ENCODE results near the gene DYNLT4.

DNA sequence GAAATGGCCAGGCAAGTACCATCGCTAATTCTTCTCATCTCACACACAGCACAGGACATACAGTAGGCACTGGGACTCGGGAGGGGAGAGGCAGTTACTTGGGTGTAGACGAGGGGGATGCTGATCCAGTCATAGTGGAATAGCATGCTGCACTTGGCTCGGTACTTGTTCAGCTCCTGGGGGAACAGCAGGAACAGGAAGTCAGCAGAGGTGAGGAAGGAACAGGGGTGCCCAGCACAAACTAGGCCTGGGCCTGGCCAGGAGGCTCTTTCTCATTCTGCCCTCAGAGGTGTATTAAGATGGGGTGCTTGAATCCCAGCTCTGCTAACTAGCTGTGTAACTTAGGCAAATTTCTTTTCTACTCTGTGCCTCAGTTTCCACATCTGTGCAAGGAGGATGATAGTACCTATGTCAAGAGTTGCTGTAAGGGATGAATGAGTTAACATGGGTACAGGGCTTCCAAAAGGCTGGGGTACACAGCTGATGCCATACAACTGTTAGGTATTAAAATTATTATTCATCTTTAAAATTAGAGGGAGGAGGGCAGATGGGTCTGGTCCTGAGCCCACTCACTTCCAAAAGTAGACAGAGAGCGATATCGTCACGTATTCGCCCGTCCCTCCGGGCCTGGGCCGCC, 21.5 kb downstream of the DYNLT4 start:
- TF ChIP-seq, protein P1, sequence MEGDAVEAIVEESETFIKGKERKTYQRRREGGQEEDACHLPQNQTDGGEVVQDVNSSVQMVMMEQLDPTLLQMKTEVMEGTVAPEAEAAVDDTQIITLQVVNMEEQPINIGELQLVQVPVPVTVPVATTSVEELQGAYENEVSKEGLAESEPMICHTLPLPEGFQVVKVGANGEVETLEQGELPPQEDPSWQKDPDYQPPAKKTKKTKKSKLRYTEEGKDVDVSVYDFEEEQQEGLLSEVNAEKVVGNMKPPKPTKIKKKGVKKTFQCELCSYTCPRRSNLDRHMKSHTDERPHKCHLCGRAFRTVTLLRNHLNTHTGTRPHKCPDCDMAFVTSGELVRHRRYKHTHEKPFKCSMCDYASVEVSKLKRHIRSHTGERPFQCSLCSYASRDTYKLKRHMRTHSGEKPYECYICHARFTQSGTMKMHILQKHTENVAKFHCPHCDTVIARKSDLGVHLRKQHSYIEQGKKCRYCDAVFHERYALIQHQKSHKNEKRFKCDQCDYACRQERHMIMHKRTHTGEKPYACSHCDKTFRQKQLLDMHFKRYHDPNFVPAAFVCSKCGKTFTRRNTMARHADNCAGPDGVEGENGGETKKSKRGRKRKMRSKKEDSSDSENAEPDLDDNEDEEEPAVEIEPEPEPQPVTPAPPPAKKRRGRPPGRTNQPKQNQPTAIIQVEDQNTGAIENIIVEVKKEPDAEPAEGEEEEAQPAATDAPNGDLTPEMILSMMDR (IDR thresholded peaks at IDR 0.05) = no peak
- TF ChIP-seq POLR2A (IDR thresholded peaks at IDR 0.05) = no peak
- no peak for TF ChIP-seq EP300 (IDR thresholded peaks at IDR 0.05)

Measured in tibial nerve (tissue), 4 donors.